GM21825 (cell line): Measurements from ENCODE around the gene ZBTB17.

Experiments used
- ATAC-seq: cut with Tn5 transposase; IDR thresholded peaks from one replicate; pipeline ENCODE4 v1.9.1; 2021; ENCODE audit warnings: mild to moderate bottlenecking, moderate library complexity; ENCODE audit not compliant: unreplicated experiment

ZBTB17 gene

DNA sequence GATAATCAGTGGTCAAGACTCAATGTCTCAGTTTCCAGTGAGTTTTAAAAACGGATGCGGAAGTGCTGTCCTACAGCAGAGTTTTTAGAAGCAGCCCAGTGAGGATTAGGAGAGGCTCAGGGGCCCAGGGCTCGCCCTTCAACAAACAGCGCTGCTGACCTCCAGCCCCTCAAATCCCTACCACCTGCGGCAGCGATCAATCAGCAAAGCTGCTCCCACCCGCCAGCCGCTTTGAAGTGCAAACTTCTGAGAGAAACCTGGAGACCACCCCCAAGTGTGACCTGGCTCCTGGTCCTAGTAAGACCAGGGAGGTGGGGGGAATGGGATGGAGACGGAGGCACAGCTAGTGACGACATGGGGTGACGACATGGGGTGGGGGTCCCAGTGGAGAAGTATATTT, 14.4 kb downstream of the ZBTB17 start:
- no peak for ATAC-seq

DNA sequence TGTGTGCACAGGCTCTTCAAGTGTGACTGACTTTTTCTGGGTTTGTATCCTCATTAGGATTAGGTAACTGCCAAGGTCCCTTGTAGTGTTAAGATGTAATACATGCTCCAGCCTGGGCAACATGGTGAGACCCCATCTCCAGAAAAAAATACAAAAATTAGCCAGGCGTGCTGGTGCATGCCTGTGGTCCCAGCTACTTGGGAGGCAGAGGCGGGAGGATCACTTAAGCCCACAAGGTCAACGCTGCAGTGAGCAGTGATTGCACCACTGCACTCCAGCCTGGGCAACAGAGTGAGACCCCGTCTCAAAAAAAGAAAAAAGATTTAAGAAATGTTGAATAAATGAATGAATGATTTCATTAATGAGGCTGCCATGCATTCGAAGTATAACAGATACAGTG, 15.1 kb downstream of the ZBTB17 start:
- ATAC-seq = no peak

DNA sequence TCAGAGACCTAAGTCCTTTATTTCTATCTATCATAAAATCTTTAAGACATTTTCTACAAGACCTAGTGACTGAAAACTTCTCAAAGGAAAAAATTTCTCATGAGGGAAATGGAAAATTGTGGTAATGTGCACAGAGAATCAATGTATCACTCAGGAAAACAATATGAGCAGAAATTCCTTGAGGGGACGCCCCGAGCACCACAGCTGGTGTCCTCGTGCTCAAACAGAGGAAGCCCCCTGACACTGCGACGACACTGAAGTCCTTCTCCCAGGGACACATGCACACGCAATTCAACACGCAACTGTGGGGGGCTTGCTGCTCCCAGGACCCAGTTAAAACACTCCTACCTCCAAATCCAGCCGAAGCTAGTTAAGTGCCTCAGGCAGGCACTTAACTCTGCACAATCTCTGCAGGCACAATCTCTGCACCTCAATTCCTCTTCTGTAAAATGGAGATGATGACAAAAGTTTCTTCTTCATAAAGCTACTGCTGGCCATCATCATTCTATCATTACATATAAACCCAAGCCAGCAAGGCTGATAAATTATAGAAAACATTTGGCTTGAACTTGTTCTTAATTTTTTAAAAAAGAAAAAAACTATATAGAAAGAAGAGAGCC, 16.0 kb downstream of the ZBTB17 start:
- ATAC-seq = no peak

DNA sequence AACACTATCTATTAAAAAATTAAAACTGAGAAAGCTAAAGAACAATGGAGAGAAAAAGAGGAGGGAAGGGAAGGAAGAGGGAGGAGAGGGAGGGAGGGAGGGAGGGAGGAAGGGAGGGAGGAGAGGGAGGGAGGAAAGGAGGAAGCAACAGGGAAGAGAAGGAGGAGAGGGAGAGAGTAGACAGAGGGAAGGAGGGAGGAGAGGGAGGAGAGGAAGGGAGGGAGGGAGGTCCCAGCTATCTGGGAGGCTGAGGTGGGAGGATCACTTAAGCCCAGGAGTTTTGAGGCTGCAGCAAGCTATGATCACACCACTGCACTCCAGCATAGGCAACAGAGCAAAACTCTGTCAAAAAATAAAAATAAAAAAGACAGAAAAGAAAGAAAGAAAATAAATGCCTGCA, 16.5 kb downstream of the ZBTB17 start:
- ATAC-seq = no peak

DNA sequence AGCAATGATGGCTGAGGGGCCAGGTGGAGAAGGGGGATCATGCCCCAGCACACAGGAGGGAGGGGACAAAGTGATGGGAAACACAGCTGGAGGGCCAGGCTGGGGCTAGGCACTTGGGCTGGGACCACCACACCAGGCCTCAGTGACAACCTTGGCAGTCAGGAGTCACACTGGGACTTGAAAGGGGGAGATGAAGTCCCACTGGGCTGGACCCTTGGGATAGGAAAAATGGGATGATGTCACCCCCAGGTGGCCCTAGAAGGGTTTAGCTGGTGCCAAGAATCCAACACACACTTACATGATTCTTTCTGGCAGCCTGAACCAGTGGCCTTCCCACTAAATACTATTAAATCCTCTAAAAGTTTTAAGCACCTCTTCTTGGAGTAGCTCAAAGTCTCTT, 17.1 kb downstream of the ZBTB17 start:
- ATAC-seq = no peak

DNA sequence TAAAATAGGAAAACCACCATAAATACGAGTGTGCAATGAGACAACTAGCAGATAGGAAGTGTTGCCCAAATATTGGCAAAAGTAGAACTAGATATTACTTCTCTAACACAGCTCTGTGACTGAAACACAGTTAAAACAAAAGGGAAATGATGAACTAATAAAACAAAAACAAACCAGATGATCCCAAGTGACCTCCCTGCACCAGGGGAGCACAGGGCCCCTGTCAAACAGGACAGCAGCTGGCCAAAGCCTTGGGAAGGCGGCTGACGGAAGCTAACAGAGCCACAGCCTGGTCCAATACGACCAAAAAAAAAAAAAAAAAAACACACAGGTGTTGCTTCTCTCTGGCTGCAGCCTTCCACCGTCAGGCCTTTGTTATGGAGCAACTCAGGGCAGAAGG, 17.8 kb downstream of the ZBTB17 start:
- no peak for ATAC-seq

DNA sequence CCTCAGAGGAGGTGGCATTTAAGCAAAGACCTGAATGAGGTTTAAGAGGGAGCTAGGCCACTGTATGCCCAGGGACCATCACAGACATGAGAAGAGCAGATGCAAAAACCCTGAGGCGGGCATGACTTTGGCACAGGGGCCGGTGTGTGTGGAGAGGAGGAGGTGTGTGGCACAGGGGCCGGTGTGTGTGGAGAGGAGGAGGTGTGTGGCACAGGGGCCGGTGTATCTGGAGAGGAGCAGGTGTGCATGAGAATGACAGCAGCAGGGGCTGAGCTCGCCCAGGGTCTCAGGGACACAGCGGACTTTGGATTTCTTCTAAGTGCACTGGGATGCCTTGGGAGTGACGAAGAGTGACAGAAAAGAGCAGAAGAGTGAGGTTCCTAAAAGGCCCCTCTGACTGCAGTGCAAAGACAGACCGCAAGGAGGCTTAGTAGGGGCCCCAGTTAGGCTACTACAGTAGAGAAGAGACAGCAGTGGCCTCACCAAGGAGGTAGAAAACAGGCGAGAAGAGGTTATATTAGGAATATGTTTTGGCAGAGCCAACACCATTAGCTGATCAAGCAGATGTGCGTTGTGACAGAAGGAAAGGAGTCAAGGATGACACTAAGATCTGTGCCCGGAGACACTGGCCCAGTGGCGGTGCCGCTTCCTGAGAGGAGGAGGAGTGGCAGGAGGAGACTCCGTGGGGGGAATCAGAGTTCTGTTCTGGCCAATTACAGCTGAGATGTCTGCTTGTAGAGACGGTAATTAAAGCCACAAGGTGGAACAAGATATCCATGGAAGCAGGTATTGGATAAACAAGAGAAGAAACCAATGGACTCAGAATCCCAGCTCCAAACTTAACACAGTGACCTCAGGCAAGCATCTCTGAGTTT, 18.4 kb downstream of the ZBTB17 start:
- ATAC-seq = no peak

DNA sequence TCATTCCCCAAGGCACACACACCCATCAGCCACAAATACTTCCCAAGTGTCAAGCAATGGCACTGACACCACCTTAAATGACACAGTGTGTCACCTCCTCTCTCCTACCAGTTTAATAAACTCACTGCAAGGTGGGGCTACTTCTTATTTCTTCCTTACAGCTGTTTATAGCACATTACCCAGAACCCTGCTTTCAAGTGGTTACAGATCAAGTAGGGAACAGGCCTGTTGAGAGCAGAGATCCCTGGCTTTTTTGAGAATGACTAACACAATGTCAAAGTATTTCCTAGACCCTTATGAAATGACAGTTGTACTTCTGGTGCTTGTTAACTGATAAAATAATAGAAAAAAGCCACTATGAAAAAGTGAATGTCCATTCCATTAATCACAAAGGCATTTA, 19.8 kb downstream of the ZBTB17 start:
- no peak for ATAC-seq

DNA sequence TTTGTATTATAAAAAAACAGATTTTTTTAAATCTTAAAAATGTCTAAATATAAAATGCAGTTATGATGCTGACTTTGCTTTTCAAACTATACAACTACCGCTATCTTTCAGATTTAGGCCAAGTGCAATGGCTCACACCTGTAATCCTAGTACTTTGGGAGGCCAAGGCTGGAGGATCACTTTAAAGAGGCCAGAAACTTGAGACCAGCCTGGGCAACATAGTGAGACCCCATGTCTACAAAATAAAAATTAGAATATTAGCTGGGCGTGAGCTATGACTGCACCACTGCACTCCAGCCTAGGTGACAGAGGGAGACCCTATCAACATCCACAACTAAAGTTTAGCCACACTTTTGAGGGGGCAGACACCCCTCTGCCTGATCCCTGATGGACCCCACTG, 20.3 kb downstream of the ZBTB17 start:
- ATAC-seq = no peak

DNA sequence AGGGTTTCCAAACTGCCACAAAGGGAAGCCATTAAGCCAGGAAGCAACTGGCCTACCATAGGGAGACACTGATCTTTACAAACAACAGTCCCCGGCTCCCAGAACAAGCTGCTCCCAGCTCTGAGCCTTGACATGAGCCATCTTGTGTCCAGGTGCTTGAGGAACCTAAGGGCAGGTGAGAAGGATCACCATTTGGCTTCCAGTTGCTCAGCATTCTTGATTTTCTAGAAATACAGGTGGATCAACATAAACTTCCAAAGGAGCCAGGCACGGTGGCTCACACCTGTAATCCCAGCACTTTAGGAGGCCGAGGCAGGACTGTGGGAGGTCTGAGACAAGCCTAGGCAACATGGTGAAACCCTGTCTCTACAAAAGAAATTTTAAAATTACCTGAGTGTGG, 21.6 kb downstream of the ZBTB17 start:
- ATAC-seq = no peak

DNA sequence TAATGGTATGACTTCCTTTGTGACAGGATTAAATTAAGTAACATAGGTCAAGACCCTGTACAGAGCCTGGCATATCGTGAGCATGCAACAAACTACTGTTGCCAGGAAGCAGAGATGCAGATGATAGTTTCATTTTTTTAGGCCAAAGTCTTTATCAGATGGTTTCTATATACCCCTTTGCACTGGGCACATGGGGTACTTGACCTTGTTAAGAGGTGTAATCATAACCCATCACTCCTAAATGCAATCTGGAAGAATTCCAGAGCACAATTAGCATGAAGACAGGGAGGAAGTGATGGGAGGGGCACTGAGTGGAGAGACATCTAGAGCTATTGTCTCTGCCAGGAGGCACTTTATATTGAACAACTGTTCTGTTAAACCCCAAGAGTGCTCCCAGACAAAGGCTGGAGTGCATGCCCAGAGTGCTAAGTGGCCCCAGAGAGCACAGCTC, 22.1 kb downstream of the ZBTB17 start:
- no peak for ATAC-seq

DNA sequence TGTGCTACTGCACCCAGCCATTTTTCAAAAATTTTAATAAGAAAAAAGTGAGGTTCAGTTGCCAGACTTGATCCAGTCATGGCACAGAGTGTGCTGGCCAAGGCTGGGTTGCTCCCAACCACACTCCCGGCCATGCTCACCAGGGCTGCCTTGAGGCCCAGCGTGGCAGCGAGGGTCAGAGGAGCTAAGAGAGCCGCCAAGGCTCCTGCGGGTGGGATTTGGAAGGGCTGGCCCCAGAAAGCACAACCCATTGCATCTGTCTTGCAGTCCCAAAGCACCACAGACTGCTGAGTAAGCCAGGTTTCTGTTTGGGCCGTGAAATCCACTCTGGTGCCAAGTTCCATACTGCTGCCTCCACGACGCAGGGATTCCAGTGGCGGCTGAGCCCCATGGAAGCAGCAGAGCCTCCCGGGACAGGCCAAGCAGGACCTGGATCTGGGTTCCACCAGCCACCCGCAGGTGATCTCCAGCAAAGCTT, 22.6 kb downstream of the ZBTB17 start:
- ATAC-seq = no peak

DNA sequence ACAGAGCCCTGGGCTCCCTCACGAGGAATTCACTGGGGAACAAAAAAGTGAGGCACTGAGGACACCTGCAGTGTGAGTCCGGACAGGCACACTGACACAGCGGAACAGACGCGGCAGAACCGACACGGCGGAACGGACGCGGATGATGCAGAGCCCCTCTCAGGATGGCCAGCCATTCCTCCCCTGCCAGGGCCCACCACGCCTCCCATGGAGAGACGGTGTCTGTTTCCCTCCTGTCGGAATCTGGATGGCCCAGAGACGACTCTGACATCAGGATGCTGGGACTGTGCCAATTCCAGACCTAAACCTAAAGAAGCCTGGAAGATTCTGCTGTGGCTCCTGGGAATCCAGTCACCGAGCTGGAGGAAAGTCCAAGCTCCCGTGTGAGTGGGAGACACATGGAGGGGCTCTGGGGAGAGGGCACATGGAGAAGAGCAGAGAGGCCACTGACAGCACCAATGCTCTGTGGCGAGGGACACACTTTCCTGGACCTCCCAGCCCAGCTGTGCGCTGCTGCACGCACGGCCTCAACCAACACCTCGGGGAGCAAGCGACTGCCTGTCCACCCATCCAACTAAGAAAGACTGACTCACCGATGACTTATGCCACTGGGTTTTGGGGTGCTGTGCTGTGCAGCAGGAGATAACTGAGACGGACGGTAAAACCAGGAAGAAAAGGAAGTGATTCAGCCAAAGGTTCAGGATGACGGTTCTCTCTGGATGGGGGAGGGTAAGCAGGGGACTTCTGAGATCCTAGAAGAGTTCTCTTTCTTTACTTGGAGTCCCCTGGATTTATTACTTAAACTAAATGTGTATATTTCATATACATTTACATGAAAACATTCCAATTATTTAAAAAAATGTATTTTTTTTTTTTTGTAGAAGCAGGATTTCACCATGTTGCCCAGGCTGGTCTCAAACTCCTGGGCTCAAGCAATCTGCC, 23.3 kb downstream of the ZBTB17 start:
- no peak for ATAC-seq

DNA sequence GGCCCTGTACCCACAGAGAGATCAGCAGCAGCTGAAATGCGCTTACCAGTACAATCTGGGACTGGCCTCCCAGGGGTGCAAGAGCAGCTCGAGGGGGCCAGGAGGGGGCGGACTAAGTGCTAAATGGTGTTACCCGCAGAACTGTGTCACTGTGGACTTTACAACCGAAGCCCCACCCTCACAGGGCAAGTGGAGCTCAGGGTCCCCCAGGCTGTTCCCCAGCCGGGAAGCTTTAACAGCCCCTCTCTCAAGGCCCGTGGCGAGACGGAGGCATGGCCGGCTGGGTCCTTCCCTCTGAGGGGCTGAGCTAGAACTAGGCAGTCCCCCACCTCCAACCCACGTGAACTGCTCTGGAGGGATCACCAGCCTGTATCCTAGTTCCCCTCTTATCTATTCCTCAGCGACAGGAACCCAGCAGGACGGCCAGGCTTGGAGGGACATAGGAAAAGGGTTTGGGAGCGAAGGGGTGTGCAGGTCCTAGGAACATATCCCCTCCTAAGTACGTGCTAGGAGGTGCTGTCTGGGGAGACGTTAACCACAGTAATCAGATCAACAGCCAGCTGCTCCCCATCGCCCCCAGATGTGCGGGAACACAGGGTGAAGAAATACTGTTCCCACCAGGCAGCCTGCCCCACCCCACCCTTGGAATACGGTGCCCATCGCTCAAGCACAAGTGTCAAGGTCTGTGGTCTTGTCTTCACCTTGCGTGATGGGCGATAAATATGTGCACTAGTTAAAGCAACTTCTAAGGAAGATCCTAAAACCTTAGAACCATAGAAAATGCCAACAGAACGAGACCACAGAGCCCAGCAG, 24.4 kb downstream of the ZBTB17 start:
- ATAC-seq = no peak

DNA sequence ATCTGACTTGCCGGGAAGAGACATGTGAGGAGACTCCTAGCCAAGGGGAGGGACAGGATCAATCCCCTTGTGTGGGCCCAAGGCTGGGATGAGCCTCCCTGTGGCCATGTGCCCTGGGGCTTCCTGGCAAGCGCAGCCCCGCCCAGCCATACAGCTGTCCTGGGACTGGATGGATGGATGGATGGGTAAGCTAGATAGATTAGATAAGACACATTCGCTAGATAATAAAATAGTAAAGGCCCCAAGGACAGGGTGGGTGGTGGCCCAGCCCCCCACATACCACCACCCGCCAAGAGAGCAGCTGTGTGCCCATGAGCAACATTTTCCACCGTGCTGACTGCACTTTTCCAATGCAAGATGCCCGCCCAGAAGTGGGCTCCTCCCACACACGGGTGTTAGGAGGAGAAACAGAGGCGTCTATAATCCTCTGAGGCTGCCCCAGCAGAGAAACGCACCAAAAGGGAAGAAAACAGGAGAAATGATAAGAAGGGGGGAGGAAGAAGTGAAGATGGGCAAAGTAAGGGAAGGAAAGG, 25.1 kb downstream of the ZBTB17 start:
- no peak for ATAC-seq

DNA sequence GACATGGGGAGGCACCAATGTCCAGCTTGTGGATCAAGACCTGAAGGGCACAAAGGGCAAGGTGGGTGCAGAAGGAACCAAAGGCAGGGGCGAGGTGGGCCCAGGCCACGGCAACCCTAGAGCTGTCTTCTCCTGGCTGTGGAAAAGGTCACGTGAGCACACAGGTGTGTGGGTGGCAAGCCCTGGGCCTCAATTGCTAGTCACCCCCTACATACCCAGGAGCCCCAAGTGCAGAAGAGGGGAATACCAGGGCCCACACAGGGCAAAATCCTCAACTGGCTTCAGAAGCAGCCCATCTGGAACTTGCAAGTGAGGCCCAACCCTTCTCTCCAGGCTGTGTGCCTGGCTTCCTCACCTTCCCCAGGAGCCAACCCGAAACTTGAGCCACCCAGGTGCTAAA, 25.6 kb downstream of the ZBTB17 start:
- ATAC-seq = no peak

DNA sequence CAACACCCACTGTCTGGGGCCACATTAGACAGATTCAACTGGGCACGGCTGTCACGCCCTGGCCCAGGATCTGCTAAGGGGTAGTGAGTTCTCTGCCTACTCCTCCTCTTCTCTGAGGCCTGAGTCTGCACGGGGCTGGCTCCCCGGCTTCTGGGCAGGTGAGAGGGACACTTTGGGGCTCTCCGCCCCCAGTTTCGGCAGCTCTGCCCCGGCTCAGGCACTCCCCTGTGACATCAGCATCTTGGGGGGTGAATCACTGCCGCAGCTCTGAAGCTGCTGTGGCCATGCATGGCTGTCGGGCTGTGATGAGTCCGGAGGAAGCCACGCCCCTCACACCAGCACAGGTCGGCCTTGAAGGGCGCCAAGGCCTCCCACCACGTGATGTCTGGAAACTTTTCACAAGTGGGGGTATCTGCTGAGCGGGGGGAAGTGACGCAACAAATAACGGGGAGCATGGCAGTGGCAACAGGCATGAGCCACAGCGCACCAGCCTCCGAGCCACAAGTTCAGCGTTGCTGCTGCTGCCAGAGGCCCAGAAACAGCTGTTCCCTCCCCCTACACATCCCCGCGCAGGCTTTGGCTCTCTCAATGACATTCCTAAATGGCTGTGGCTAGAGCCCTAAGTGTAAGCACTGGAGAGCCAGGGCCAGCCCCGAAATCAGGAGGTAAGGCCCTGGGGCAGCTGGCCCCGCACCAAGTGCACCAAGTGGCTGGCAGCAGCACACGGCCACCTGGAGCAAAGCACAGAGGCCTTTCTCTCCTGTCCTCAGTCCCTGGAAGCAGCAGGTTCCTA, 26.3 kb downstream of the ZBTB17 start:
- ATAC-seq = peak; percentile 67

DNA sequence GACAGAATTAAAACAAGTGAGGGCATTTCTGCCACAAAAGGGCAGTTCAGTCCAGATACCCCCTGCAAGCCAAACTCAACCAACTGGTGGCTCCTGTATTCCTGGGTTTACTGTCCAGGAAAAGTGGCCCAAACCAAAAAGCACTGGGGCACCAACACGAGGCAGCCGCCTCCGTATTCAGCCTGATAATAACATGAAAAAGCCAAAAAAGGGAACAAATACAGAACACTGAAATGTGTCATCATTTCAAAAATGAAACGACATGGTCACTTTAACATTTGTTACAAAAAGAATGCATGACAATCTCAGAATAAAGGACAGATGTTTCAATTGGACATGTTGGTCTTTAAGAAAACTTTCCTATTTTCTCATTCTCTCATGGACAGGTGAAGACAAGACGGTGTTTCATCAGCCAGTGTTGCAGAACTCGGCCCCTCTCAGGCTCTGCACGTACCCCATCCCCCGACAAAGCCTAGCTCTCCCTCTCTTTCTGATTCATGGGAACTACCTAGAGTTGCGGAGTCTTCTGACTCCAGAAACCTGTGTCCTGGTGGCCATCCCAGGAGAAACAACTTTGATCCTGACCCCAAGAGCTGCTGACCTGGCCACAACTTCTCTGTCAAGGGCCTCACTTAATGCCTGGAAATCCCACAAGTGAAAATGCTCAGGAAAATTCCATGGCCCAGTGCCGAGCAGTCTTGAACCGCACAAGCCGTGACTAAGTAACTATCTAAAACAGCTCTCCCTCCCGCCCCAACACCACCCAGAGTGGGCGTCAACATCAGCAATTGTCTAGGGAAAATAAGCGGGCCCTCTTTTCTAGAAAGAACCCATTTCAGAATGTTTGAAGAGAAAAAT, 27.1 kb downstream of the ZBTB17 start:
- no peak for ATAC-seq
